Stimulated activated CD4-positive, alpha-beta T cell treated with anti-CD3 and anti-CD28 coated beads, Interleukin-15, amount 100 ng/mL, for 48 hours (primary cell): ENCODE data around the gene CETP.
"Not testable (repeated sequence)": the region's sequence is repeated elsewhere in the genome, so short reads cannot be mapped to it uniquely, and the experiment has no call there.

Source experiments
- DNase-seq, 2 donors: peaks; one replicate each; pipeline ENCODE4 v3.0.0-alpha.2; 2020; ENCODE audit warnings: low read depth in 2 of 2

Gene CETP

DNA sequence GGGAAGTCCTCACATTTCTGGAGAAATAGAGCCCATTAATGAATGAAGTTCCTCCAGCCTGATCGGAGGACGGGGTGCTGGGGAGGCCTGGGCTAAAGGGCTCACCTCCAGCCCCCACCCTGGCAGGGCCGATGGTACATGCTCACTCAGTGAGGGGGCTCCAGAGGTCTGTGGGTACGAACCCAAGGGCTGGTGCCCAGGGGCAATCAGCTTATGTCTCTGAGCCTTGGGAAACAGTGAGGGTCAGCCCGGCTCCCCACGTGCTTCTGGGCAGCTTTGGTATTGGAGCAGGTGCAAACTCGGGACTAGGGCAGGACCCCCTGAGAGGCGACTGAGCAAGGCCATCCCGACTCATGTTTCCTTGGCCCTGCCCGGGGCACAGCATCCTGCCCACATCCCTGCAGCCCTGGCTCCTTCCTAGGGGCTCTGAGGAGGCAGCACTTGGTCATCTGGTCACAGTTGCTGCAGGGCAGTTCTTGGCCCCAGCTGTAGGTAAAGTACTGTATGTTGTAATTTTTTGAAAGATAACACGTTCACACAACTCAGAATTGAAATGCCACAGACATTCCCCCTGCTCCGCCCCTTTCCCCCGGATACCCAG lies 969 bp upstream of the CETP start:
- no peak for DNase-seq

DNA sequence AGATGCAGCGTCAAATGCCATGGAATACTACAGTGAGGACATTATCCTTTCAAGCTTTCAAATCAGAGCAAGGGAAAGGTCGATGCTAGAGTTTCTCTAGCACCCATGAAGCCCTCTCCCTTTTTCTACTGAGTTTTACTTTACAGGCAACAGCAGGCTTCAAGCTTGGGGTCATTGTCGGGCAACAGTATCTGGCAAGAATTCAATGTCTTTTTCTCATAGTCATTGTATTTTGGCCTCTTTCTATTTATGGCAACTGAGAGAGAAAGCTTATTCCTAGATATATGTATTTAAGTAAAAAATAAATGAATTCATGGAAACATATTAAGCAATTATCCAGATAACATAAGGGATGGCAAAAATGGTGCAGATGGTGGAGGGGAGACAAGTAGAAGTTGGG lies 364 bp upstream of the CETP start:
- no peak for DNase-seq

DNA sequence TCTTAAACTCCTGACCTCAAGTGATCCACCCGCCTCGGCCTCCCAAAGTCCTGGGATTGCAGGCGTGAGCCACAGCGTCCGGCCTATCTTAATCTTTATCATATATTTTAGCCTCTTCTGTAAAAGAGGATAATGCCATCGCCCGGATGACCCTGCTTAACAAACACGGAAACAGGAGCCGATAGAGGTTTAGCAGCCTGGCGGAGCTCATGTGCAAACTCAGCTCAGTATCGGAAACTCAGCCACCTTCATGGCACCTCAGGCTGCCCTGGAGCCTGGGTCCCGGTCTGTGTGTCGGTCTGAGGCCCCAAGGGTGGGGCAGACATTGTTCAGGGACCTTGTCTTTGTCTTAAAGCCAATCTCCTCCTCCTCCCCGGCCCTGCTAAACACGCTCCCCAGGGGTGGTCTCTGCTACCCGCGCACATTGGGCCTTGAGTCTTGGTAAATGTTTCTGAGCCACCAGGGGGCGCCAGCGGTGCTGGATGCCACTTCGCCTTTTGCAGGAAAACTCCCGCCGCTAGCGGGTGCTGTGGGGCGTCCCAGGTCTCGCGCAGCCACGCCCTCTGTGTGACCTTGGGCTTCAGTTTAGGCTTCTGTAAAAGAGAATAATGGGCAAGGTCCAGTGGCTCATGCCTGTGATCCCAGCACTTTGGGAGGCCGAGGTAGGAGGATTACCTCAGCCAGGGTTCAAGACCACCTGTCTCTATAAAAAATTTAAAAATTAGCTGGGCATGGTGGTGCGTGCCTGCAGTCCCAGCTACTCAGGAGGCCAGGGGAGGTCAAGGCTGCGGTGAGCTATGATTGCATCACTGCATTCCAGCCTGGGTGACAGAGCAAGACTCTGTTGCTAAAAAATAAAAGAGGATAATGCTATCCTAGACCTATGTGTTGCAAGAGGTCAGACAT lies 2.7 kb downstream of the CETP start:
- DNase-seq: peak; percentile 88 to 92

DNA sequence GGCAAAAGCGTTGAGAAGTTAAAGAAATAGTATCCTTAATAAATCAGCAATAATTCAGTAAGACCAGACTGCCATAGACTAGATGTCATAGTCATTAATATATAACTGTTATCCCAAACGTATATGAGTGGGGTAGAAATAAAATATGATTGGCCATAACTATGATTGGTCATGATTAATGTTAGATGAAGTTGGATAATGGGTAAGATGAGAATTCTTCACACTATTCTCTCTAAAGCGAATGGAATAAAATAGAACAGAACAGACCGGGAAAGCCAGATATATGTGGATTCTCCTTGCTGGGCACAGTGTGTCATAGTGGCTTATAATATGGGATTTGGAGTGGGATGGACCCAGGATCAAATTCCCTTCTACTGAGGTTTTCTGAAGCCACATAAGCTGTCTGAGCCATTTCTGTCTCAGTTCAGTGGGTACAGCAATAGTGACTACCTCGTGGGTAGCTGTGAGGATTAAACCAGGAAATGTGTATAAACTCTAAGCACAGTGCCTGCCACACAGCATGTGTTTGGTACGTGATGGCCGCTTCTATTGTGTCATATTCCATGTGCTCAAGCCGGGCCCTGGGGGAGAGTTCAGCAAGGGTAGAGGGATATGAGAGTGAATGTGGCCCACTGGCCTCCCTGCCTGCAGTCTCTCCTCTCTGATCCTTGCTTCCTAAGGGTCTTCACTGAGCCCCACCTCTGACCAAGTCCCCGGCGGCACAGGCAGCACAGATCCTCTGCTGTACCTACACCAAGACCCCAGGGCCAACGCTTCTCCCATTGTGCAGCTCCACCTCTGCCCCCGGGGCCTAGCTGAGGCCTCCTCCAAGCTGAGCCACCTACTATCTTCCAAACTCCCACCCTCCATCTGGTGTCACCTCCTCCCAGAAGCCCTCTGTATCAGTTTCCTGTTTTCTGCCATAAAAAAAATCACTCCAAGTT lies 3.7 kb downstream of the CETP start:
- no peak for DNase-seq

DNA sequence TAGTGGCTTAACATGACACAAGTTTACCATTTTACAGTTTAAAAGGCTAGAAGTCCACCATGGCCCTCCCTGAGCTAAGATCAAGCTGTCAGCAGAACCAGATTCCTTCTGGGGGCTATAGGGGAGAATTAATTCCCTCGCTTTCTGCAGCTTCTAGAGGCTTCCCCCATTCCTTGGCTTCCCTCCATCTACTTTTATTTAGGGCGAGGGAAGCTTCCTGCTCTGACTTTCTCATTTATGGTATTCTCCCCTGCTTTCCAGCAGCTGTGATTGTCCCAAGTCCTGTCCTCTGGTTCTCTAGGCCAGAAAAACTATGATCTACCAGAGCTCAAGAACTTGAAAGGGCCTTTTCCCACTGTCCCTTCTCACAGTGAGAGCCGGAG lies 4.3 kb downstream of the CETP start:
- DNase-seq: no peak

DNA sequence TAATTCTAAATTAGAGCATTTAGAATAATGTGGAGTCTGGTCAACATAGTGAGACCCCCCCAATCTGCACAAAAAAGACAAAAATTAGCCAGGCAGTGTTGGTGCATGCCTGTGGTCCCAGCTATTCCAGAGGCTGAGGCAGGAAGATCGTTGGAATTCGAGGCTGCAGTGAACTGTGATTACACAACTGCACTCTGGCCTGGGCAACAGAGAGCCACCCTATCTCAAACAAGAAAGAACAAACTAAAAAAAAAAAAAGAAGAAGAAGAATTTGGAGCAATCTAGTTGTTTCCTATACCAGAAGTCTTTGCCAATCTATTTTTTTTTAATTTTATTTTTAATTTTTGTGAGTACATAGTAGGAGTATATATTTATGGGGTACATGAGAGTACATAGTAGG lies 6.0 kb downstream of the CETP start:
- no peak for DNase-seq

DNA sequence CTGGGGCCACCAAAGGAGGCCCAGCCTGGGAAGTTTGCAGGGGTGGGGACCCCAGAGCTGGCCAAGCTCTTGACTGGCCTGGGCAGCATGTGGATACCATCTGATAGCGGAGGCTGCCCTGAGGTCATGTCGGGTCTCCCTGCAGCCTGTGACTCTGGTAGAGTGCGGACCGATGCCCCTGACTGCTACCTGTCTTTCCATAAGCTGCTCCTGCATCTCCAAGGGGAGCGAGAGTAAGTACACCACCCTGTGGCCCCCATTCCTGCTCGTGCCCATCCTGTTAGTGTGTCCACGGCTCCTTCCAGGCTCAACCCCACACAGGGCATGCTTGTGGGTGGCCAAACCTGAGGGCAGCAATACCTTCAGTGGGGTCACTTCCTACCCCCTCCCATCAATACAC lies 8.0 kb downstream of the CETP start:
- DNase-seq: no peak

DNA sequence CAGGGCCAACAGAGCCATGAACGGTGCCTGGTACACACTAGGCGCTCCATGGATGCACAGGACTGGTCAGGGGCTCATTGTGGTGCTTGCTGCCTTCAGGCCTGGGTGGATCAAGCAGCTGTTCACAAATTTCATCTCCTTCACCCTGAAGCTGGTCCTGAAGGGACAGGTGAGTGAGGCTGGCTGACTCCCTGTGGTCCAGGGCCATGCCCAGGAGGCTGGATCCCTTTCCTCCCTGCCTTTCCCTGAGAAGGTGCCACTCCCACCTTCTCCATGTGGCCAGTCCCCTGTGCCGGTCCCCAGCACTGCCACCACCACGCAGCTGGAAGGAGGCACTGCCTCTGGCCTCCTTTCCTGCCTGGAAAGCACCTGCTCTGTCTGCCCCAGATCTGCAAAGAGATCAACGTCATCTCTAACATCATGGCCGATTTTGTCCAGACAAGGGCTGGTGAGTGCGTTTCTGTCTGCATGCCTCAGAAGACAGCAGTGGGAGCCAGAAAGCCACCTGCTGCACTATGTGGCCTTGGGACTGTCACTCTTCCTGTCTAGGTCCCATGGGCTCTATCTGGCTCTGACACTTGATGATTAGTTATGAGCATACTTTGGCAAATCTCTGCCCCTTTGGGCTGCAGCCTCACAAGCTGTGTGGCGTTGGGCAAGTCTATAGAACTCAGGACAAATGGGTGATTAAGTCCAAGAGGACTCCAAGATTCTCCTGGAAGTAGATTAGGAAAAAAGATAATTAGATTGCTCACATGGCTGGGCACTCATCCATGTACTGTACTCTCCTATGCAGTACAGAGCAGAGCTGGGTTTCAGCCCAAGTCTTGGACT lies 9.4 kb downstream of the CETP start:
- no peak for DNase-seq

DNA sequence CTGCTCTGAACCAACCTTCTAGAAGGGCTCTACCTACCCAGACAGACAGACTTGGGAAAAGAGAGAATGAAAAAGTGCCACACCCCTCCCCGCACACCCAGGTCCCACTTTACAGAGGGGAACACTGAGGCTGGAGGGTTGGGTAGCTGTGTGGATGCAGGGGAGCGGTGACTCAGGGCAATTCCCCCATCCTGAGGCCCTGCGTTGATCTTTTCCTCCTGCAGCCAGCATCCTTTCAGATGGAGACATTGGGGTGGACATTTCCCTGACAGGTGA lies 10.0 kb downstream of the CETP start:
- no peak for DNase-seq

DNA sequence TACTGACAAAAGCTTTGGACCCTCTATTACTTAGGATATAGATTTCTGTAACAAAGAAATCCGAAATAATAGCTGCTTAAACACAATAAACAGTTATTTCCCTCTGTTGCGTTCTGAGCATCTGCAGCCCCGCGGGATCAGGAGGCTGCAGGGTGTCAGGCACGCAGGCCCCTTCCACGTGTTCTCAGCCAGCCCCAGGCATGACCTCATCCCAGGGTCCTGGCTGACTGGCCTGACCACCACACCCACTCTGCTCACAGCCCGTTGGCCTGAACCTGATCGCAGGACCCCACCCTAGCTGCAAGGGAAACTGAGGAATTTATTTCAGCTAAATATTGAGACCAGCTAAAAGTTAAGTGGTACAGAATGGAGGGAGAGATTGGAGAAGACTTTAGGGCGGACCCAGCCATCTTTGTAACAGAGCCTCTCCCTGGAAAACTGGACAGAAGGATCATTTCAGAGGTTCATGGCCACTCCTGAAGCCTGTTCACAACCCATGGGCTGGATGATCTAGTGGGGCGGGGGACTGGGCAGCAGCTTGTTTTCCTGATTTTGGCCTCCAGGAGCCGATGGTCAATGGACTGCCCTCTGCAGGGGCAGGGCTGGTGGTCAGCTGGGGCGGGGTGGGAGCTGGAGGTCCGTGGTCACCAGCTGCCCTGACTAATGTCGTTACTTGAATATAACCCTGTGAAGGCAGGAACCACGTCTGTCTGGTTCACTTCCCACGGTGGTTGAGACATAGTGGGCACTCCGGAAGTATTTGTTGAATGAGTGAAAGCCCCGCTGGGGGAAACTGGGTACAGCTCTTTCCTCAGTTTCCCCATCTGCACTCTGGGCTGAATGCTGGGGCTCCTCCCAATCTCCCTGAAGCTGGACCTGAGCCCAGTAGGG lies 10.9 kb downstream of the CETP start:
- DNase-seq: no peak

DNA sequence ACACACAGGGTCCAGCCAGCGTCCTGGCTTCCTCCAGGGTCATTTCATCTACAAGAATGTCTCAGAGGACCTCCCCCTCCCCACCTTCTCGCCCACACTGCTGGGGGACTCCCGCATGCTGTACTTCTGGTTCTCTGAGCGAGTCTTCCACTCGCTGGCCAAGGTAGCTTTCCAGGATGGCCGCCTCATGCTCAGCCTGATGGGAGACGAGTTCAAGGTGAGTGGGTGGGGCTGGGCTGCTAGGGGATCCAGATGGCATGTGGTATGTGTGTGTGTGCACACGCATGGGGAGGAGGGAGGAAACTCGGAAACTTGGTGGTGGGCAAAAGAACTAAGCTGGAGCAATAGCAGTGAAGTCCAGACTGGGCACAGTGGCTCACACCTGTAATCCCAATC lies 11.5 kb downstream of the CETP start:
- DNase-seq: no peak

DNA sequence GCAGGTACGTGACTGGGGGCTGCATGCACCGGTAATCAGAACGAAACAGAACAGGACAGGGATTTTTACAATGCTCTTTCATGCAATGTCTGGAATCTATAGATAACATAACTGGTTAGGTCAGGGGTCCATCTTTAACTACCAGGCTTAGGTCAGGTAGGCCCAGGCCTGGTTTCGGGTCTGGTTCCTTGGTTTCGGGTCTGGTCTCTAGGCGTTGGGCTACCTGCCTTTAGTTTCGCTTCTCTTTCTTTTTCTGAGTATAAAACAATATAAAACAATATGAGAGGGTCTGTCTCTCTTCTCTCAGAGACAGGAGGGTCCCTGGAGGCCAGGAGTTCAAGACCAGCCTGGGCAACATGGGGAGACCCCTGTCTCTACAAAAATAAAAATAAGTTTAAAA lies 12.1 kb downstream of the CETP start:
- not testable (repeated sequence) for DNase-seq

DNA sequence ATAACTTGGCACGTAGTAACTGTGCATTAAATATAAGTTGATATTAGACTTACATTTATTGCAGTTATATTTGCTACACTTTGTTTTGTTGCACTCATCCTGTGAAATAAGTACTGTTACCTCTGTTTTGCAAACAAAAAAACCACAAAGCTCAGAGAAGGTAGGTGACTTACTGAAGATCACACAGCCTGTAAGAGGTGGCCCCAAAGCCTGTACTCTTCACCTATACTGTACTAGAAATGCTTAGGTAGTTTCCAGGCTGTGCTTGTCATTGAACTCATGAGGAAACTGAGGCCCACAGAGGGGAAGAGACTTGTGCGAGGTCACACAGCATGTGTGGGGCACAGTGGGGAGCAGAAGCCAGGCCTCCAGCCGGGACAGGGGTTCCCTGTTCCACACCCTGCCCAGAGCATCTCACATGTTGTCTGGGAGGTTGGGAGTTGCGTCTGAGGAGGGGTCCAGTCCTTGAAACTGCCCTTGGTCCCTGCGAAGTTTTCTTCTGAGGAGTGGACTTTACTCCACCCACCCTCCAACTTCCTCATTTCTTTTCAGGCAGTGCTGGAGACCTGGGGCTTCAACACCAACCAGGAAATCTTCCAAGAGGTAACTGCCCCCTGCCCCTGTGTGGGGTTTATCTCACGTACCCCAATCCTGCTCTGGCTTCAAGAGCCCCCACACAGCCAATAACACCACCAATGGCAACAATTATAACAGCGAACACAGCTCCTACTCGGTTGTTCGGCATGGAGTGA lies 13.0 kb downstream of the CETP start:
- no peak for DNase-seq

DNA sequence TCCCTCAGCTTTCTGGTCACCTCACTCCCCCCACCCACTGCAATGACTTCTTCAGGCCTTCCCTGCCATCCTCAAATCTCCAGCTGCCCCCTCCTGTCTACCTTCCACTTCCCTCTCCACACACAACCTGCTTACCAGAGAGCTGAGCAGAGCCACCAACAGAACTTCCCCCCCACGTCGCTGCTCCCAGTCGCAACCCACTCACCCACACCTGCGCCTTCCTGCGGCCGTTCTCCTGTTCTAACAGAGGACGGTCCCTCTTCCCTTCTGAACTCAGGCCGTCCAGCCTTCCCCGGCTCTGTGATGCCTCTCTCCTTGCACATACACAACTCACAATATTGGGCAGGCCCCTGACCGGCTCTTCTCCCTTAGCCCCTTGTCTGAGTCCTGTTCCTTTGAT lies 14.0 kb downstream of the CETP start:
- DNase-seq: no peak

DNA sequence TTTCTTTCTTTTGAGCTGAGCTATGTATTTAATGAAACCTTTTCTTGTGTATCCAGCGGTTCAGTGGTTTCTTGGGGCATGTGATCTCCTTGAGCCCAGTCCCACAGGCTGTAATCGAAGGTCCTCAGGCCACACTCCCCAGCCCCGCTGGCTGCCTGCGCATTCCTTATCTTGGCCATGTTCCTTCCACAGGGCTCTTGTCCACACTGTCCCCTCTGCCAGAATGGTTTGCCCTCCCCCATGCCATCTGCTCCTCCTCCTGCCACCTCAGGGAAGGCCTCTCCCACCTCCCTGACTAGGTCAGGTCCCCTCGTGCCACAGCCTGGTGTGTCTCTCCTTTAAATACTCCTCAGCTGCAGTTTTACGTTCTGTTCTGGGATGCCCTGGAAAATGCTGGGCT lies 15.5 kb downstream of the CETP start:
- no peak for DNase-seq

DNA sequence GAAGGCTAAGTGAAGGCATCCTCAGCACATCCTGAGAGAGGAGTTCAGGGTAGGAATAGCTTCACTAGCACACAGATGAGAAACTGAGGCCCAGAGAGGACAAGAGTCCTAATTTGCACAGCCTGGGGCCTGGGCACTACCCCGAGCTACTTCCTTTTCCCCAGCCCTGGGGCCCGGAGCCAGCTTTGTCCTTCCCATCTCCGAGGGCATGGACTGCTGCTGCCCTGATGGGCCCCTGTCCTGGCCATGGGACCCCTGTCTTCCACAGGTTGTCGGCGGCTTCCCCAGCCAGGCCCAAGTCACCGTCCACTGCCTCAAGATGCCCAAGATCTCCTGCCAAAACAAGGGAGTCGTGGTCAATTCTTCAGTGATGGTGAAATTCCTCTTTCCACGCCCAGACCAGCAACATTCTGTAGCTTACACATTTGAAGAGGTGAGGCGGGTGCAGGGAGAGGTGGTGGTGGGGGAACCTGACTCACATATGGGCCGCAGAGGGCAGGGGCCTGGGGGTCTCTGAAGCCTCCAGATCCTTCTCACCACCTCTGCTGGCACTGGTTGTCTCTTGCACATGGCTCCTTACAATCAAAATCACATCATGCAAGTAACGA lies 16.2 kb downstream of the CETP start:
- no peak for DNase-seq

DNA sequence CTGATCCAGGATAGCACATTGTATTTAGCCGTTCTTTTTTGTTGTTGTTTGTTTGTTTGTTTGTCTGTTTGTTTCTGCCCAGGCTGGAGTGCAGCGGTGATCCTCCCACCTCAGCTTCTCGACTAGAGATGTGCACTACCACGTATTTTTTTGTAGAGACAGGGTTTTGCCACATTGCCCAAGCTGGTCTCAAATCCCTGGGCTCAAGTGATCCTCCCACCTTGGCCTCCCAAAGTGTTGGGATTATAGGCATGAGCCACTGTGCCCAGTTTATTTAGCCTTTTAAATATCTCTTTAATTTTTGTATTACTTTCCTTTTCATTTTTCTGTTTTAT lies 18.4 kb downstream of the CETP start:
- DNase-seq: no peak

DNA sequence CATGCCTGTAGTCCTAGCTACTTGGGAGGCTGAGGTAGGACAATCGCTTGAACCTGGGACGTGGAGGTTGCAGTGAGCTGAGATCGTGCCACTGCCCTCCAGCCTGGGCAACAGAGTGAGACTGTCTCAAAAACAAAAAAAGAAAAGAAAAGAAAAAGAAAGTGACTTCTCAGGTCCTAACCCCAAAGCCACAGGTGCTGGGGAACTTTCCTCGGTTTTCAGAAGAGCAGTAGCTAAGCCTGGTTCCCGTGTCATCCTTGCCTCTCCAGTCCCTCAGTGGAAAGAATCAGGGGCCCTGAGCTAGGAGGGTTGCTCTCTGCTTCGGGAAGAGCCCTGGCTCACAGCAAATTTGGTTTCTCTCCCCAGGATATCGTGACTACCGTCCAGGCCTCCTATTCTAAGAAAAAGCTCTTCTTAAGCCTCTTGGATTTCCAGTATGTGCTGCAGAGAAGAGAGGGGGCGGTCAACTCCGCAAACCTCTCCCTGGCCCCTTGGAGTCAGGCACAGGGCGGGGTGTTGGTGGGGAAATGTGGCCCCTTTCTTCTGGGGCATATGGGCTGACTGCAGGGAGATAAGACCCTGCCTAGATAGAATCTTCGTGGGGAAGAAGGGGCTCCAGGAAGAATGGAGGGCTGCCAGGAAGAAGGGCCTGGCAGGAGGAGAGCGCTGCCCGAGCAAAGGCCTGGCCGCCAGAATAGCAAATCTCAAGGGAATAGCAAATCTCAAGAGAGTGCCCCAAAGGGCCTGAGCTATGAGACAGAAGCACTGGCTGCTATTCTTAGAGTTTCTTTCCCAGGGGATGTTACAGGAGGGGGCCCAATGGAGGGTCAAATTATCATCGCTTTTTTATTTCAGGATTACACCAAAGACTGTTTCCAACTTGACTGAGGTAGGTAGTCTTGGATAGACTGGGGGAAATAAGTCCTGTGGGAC lies 19.3 kb downstream of the CETP start:
- DNase-seq: no peak
